ENCODE measurements around the gene LAPTM5.

The LAPTM5 gene

GRCh38 chr1:30741239-30741894 is 16.2 kb downstream of the LAPTM5 start:
- DNase-seq, result no peak

- DNase-seq, result no peak
Observed at GRCh38 chr1:30740251-30741238, 17.0 kb downstream of the LAPTM5 start.

- DNase-seq, result no peak
Observed at GRCh38 chr1:30739601-30740000, 18.0 kb downstream of the LAPTM5 start.

- DNase-seq, result no peak
Observed at GRCh38 chr1:30738715-30739559, 18.6 kb downstream of the LAPTM5 start.

- DNase-seq, result no peak
Observed at GRCh38 chr1:30738040-30738714, 19.4 kb downstream of the LAPTM5 start.

- DNase-seq, result no peak
Observed at GRCh38 chr1:30737357-30738039, 20.1 kb downstream of the LAPTM5 start.

- DNase-seq, result no peak
Observed at GRCh38 chr1:30735668-30736498, 21.7 kb downstream of the LAPTM5 start.

GRCh38 chr1:30735124-30735523 is 22.4 kb downstream of the LAPTM5 start:
- no peak for DNase-seq

- DNase-seq, result no peak
Observed at GRCh38 chr1:30734580-30734979, 23.0 kb downstream of the LAPTM5 start.

GRCh38 chr1:30734106-30734505 is 23.5 kb downstream of the LAPTM5 start:
- no peak for DNase-seq

GRCh38 chr1:30733493-30733892 is 24.1 kb downstream of the LAPTM5 start:
- DNase-seq, result no peak

GRCh38 chr1:30732277-30732996 is 25.1 kb downstream of the LAPTM5 start:
- DNase-seq, result no peak

GRCh38 chr1:30731806-30732276 is 25.7 kb downstream of the LAPTM5 start:
- peak; percentile 39 for DNase-seq

GRCh38 chr1:30731109-30731805 is 26.3 kb downstream of the LAPTM5 start:
- DNase-seq, result no peak

GRCh38 chr1:30730346-30731108 is 27.0 kb downstream of the LAPTM5 start:
- DNase-seq, result no peak

- DNase-seq, result no peak
Observed at GRCh38 chr1:30729901-30730300, 27.7 kb downstream of the LAPTM5 start.

GRCh38 chr1:30728832-30729638 is 28.5 kb downstream of the LAPTM5 start:
- no peak for DNase-seq

GRCh38 chr1:30728340-30728739 is 29.2 kb downstream of the LAPTM5 start:
- no peak for DNase-seq
